Gastrocnemius medialis (tissue), 4 donors: ENCODE results near the gene AP2S1. TPM values are rescaled to one million over a fixed set of nuclear protein-coding genes. Genes with fewer than 3 reads are reported as not detected.

ENCODE experiments used
- ATAC-seq, 2 donors: fragments of 150-250 bp; one replicate each; pipeline ENCODE4 v1.9.1; 2016
- DNase-seq, 2 donors: peaks; one replicate each; pipeline ENCODE4 v3.0.0-alpha.2; 2019
- H3K27ac ChIP-seq, 4 donors: fragments of 200-600 bp; sonication (generic); 1 replicate in 1 of 4; 2 replicates in 3 of 4; pipeline ENCODE4 v1.5.1; 2016 to 2018; ENCODE audit warnings: mild to moderate bottlenecking in 2 of 4, moderate library complexity in 1 of 4
- H3K27me3 ChIP-seq, 3 donors: fragments of 200-600 bp; sonication (generic) in 2 of 3; 1 replicate in 1 of 3; 2 replicates in 2 of 3; pipeline versions ENCODE4 v1.5.1 to v1.6.0; 2016 to 2019; ENCODE audit warnings: mild to moderate bottlenecking in 1 of 3, moderate library complexity in 1 of 3
- H3K36me3 ChIP-seq, 2 donors: fragments of 200-600 bp; sonication (generic) in 1 of 2; one replicate each; pipeline ENCODE4 v1.5.1; 2017 to 2018
- H3K4me1 ChIP-seq, 2 donors: fragments of 200-600 bp; sonication (generic) in 1 of 2; one replicate each; pipeline ENCODE4 v1.5.1; 2016 to 2017; ENCODE audit warnings: mild to moderate bottlenecking in 2 of 2
- H3K4me3 ChIP-seq, 4 donors: fragments of 200-600 bp; sonication (generic) in 3 of 4; 1 replicate in 1 of 4; 2 replicates in 3 of 4; pipeline ENCODE4 v1.5.1; 2016 to 2019; ENCODE audit warnings: mild to moderate bottlenecking in 2 of 4
- H3K9me3 ChIP-seq, 3 donors: fragments of 200-600 bp; sonication (generic) in 2 of 3; 1 replicate in 1 of 3; 2 replicates in 2 of 3; pipeline ENCODE4 v1.5.1; 2016 to 2019
- POLR2A ChIP-seq, 2 donors: fragments of 450-650 bp; IDR thresholded peaks; one replicate each; pipeline ENCODE4 v1.6.1; 2017; ENCODE audit warnings: antibody characterized with exemption in 2 of 2, mild to moderate bottlenecking in 2 of 2, moderate library complexity in 2 of 2
- in situ Hi-C, 4 donors: fragments of 200-750 bp; cut with MboI; loops; one replicate each; pipeline versions ENCODE4 v1.15.0 to v1.8.0; 2017; ENCODE audit warnings: low sequenced_read_pairs in 4 of 4
- intact Hi-C: fragments of 100-400 bp; cut with DNase I; formaldehyde crosslinking; loops from one replicate; pipeline ENCODE4 v1.15.1; 2023; ENCODE audit warnings: low total_unique reads
- total RNA-seq, 4 donors: library from RNA; depleted of rRNA; stranded (reverse); fragments of >200 nt; gene quantifications; one replicate each; pipeline versions ENCODE4 v1.1.0 to v1.2.3, GENCODE V29; 2016
- TF ChIP-seq, protein P1 (sequence below), 5 experiments: fragments of 450-650 bp in 3 of 5; fragments of 200-600 bp in 2 of 5; sonication (generic) in 2 of 5; IDR thresholded peaks in 4 of 5; conservative IDR thresholded peaks in 1 of 5; 1 replicate in 4 of 5; 2 replicates in 1 of 5; pipeline ENCODE4 v1.5.1; 2016 to 2019; ENCODE audit warnings: antibody characterized with exemption in 5 of 5, mild to moderate bottlenecking in 3 of 5, moderate library complexity in 3 of 5

AP2S1 gene
- total RNA-seq, 4 donors from 2014 or later, result 42.7 to 94.1 (median 64.9) TPM

DNA sequence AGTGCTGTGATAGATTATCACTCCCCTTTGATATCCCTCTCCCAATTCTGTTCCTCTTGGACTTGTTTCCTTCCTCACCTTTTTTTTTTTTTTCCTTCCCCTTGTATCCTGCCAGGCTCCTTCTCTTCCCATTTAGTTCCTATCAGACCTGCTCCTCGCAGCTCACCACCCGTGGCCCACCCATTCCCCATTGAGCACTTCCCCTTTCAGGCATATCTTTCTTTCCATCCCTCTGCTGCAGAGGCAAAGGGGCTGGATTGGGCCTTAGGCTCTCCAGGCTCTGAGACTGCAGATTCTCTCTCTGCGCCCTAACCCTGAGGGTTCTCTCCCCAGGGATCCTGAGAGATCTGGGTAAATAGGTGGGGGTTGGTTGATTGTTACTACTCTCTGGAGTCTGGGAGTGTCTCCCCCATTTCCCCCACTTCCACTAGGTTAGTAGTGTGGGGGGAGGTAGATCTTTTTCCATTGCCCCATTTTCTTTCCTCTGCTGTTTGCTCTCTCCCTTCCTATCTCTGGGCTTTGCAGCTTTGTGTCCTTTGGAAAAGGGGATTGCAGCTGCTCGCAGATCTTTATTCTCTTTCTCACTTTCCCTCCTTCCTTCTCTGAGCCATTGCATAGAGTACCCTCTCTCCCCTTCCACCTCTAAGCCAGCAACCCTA lies 12.5 kb upstream of the AP2S1 start:
- DNase-seq, result no peak
- Histone ChIP-seq H3K9me3 (no peaks in the 10 kb centered on the region), H3K36me3 (no peaks in the 10 kb centered on the region), H3K4me1 (peaks cover 67 to 69% of the 10 kb centered on the region in 2 donors), H3K4me3 (peak overlapping the region; percentile 71 to 98 (median 86)), H3K27me3 (no peaks in the 10 kb centered on the region), H3K27ac (peak overlapping the region; percentile 94 to 100 (median 100))
- in situ Hi-C loops (loop anchor here in 1 of 4 donors (5.0 kb wide), 1 partner anchor 59 kb away; no protein-coding TSS in a partner anchor), intact Hi-C loops (no loop called here)
- no peak for TF ChIP-seq POLR2A (IDR thresholded peaks at IDR 0.05)
- TF ChIP-seq, protein P1, sequence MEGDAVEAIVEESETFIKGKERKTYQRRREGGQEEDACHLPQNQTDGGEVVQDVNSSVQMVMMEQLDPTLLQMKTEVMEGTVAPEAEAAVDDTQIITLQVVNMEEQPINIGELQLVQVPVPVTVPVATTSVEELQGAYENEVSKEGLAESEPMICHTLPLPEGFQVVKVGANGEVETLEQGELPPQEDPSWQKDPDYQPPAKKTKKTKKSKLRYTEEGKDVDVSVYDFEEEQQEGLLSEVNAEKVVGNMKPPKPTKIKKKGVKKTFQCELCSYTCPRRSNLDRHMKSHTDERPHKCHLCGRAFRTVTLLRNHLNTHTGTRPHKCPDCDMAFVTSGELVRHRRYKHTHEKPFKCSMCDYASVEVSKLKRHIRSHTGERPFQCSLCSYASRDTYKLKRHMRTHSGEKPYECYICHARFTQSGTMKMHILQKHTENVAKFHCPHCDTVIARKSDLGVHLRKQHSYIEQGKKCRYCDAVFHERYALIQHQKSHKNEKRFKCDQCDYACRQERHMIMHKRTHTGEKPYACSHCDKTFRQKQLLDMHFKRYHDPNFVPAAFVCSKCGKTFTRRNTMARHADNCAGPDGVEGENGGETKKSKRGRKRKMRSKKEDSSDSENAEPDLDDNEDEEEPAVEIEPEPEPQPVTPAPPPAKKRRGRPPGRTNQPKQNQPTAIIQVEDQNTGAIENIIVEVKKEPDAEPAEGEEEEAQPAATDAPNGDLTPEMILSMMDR (IDR thresholded peaks at IDR 0.05 in 4 of 5, conservative IDR thresholded peaks at IDR 0.05 in 1 of 5), result no peak
- ATAC-seq, result no peak

DNA sequence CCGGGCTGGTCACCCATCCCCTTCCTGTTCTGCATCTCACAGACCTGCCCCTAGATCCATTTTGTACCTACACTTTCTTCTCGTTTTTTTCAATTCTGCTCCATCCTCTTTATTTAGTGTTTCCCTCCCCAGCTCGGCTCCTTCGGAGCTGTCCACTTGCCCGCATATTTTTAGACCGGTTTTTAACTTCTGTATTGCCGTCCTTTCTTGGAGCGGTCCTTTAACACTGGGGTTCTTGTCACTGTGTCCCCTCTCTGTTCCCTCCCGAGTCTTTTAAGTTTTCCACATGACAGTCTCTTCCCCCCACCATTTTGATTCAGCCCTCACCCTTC lies 11.8 kb upstream of the AP2S1 start:
- Histone ChIP-seq H3K27me3 (no peaks in the 10 kb centered on the region), H3K4me1 (peaks cover 62 to 67% of the 10 kb centered on the region in 2 donors), H3K9me3 (no peaks in the 10 kb centered on the region), H3K4me3 (peak overlapping the region; percentile 71 to 98 (median 86)), H3K36me3 (no peaks in the 10 kb centered on the region), H3K27ac (peak overlapping the region; percentile 94 to 100 (median 100))
- TF ChIP-seq, protein P1 (IDR thresholded peaks at IDR 0.05 in 4 of 5, conservative IDR thresholded peaks at IDR 0.05 in 1 of 5), result no peak
- TF ChIP-seq POLR2A (IDR thresholded peaks at IDR 0.05), result no peak
- in situ Hi-C loops, result loop anchor here in 1 of 4 donors (5.0 kb wide), 1 partner anchor 60 kb away; no protein-coding TSS in a partner anchor
- ATAC-seq, result no peak
- intact Hi-C loops, result no loop called here
- no peak for DNase-seq

DNA sequence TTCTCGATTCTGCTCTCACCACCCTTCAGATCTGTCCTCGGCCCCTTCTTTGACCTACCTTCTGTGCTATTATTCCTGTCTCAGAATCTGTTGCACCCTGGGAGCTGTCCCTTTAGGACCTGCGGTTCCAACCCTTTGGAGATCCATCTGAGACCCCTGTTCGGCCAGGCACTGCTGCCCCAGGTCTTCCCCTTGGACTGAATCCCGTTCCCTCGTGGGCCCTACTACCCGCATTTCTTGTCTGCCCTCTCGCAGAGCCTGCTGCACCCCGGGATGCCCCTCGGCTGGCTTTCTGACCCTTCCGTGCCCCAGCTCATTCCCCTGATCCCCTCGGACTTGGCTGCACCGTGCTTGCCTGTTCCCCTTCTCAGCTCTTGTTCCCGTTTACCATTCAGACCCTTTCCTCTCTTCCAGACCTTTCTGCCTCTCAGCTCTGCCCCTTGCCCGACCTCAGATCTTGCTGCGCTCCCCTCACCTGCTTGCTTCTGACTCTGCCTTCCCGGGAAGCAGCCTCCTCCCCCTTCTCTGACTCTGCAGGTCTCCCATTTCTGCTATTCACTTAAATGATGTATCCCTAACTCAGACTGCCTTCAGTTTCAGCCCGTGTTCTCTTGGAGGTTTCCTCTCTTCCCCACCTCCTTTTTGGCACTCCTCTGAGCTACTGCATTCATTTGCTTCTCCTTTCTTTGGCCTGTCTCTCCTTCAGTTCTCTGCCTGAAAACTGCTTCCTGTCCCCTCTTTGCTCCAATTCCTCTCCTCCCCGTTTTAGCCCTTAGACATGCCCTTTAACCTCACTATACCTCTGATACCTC lies 11.3 kb upstream of the AP2S1 start:
- H3K4me1 ChIP-seq, result peaks cover 57 to 62% of the 10 kb centered on the region in 2 donors
- H3K27me3 ChIP-seq, result no peaks in the 10 kb centered on the region
- no peak for ATAC-seq
- TF ChIP-seq POLR2A (IDR thresholded peaks at IDR 0.05), result no peak
- TF ChIP-seq, protein P1 (IDR thresholded peaks at IDR 0.05 in 4 of 5, conservative IDR thresholded peaks at IDR 0.05 in 1 of 5), result no peak
- in situ Hi-C loops, result loop anchor here in 1 of 4 donors (5.0 kb wide), 1 partner anchor 60 kb away; no protein-coding TSS in a partner anchor
- no peaks in the 10 kb centered on the region for H3K9me3 ChIP-seq
- H3K36me3 ChIP-seq, result no peaks in the 10 kb centered on the region
- H3K27ac ChIP-seq, result peak overlapping the region; percentile 94 to 100 (median 100)
- intact Hi-C loops, result loop anchor here (2.0 kb wide), 1 partner anchor 65 kb away; no protein-coding TSS in a partner anchor
- peak overlapping the region; percentile 71 to 98 (median 86) for H3K4me3 ChIP-seq
- DNase-seq, result no peak

- Histone ChIP-seq H3K36me3 (no peaks in the 10 kb centered on the region), H3K27me3 (no peaks in the 10 kb centered on the region), H3K27ac (peak within 1 kb of the TSS; percentile 94 to 100 (median 100)), H3K4me1 (peaks cover 55 to 61% of the 10 kb centered on the region in 2 donors), H3K9me3 (no peaks in the 10 kb centered on the region), H3K4me3 (peak within 1 kb of the TSS; percentile 71 to 98 (median 86))
- in situ Hi-C loops (loop anchor here in 1 of 4 donors (5.0 kb wide), 1 partner anchor 61 kb away; no protein-coding TSS in a partner anchor), intact Hi-C loops (loop anchor here (2.0 kb wide), 1 partner anchor 66 kb away; no protein-coding TSS in a partner anchor)
- ATAC-seq (peak; percentile 49 to 57), DNase-seq (no peak)
- TF ChIP-seq, protein P1 (IDR thresholded peaks at IDR 0.05 in 4 of 5, conservative IDR thresholded peaks at IDR 0.05 in 1 of 5), result no peak
- peak; percentile 52 for TF ChIP-seq POLR2A (IDR thresholded peaks at IDR 0.05)
Measured at GRCh38 chr19:46860846-46861690, 10.4 kb upstream of the AP2S1 start, which contains the start of gene ARHGAP35. ARHGAP35 (plus strand) TSS chr19:46860997; CDS start chr19:46918676, 57,679 bp downstream.
